ENCODE measurements around the gene SMG6. TPM values are rescaled to one million over a fixed set of nuclear protein-coding genes. Genes with fewer than 3 reads are reported as not detected.

SMG6 gene
- total and polyA plus RNA-seq, 2 experiments from 2014 or later: 11.9 to 19.9 TPM

- WGBS (ENCODE audit: low lambda C conversion rate, missing lambda C conversion rate): 92% methylated on average over 6 of the region's 6 CpGs
- Histone ChIP-seq H3K36me3 (replicated peaks; ENCODE audit: insufficient read depth, low read depth) (no peaks in the 10 kb centered on the region), H3K9me3 (ENCODE audit: low read depth) (no peaks in the 10 kb centered on the region), H3K27ac (no peak overlapping the region), H3K9me2 (replicated peaks; ENCODE audit: insufficient read depth) (no peaks in the 10 kb centered on the region), H3K4me1 (ENCODE audit: insufficient read depth) (peaks cover 23% of the 10 kb centered on the region), H4K20me1 (ENCODE audit: insufficient read depth, poor library complexity, severe bottlenecking) (no peaks in the 10 kb centered on the region), H3K4me3 (no peak overlapping the region), H3K79me2 (peaks cover 24% of the 10 kb centered on the region), H2AFZ (no peak overlapping the region), H3K27me3 (peaks cover 15% of the 10 kb centered on the region), H3K4me2 (no peak overlapping the region)
- DNase-seq (ENCODE audit: low spot score): no peak
- no peak for TF ChIP-seq EZH2phosphoT487 (IDR thresholded peaks at IDR 0.05; ENCODE audit: low read depth, severe bottlenecking, unreplicated experiment)
- TF ChIP-seq EZH2 (IDR thresholded peaks at IDR 0.05; ENCODE audit: borderline replicate concordance): no peak
- TF ChIP-seq CTCF (IDR thresholded peaks at IDR 0.05; ENCODE audit: poor library complexity): no peak
Observed at GRCh38 chr17:2047590-2047989, 256.0 kb downstream of the SMG6 start.

GRCh38 chr17:2044263-2044894, 259.2 kb downstream of the SMG6 start:
- Histone ChIP-seq H3K79me2 (peaks cover 27% of the 10 kb centered on the region), H3K4me1 (ENCODE audit: insufficient read depth) (peaks cover 17% of the 10 kb centered on the region), H3K9me3 (ENCODE audit: low read depth) (no peaks in the 10 kb centered on the region), H4K20me1 (ENCODE audit: insufficient read depth, poor library complexity, severe bottlenecking) (no peaks in the 10 kb centered on the region), H3K9me2 (replicated peaks; ENCODE audit: insufficient read depth) (no peaks in the 10 kb centered on the region), H2AFZ (no peak overlapping the region), H3K36me3 (replicated peaks; ENCODE audit: insufficient read depth, low read depth) (no peaks in the 10 kb centered on the region), H3K4me2 (no peak overlapping the region), H3K4me3 (no peak overlapping the region), H3K27ac (no peak overlapping the region), H3K27me3 (peaks cover 3% of the 10 kb centered on the region)
- TF ChIP-seq CTCF (IDR thresholded peaks at IDR 0.05; ENCODE audit: poor library complexity) (no peak), EZH2phosphoT487 (IDR thresholded peaks at IDR 0.05; ENCODE audit: low read depth, severe bottlenecking, unreplicated experiment) (no peak), EZH2 (IDR thresholded peaks at IDR 0.05; ENCODE audit: borderline replicate concordance) (no peak)
- 96% methylated on average over 5 of the region's 5 CpGs for WGBS (ENCODE audit: low lambda C conversion rate, missing lambda C conversion rate)
- DNase-seq (ENCODE audit: low spot score): no peak

GRCh38 chr17:2043785-2044184, 259.8 kb downstream of the SMG6 start:
- Histone ChIP-seq H3K4me1 (ENCODE audit: insufficient read depth) (peaks cover 11% of the 10 kb centered on the region), H3K27me3 (peaks cover 3% of the 10 kb centered on the region), H3K9me3 (ENCODE audit: low read depth) (no peaks in the 10 kb centered on the region), H3K4me3 (no peak overlapping the region), H3K4me2 (no peak overlapping the region), H3K9me2 (replicated peaks; ENCODE audit: insufficient read depth) (no peaks in the 10 kb centered on the region), H4K20me1 (ENCODE audit: insufficient read depth, poor library complexity, severe bottlenecking) (no peaks in the 10 kb centered on the region), H3K27ac (no peak overlapping the region), H3K79me2 (peaks cover 27% of the 10 kb centered on the region), H2AFZ (no peak overlapping the region), H3K36me3 (replicated peaks; ENCODE audit: insufficient read depth, low read depth) (no peaks in the 10 kb centered on the region)
- WGBS (ENCODE audit: low lambda C conversion rate, missing lambda C conversion rate): 95% methylated on average over 6 of the region's 6 CpGs
- no peak for DNase-seq (ENCODE audit: low spot score)
- TF ChIP-seq EZH2phosphoT487 (IDR thresholded peaks at IDR 0.05; ENCODE audit: low read depth, severe bottlenecking, unreplicated experiment) (no peak), CTCF (IDR thresholded peaks at IDR 0.05; ENCODE audit: poor library complexity) (no peak), EZH2 (IDR thresholded peaks at IDR 0.05; ENCODE audit: borderline replicate concordance) (no peak)

Measured in hepatocyte (in vitro differentiated cells).